Skeletal muscle tissue (tissue), 4 donors: ENCODE results near the gene AKAP8L. TPM values are rescaled to one million over a fixed set of nuclear protein-coding genes. Genes with fewer than 3 reads are reported as not detected.

Experiments used
- H3K27ac ChIP-seq: one replicate; pipeline ENCODE4 v1.7.0; 2013; ENCODE audit warnings: mild to moderate bottlenecking, low read depth, low read length, inconsistent platforms
- H3K27me3 ChIP-seq, 3 donors: one replicate each; pipeline ENCODE4 v1.7.0; 2013; ENCODE audit warnings: low read length in 3 of 3; ENCODE audit not compliant: control insufficient read depth in 3 of 3, insufficient read depth in 3 of 3
- H3K36me3 ChIP-seq, 3 donors: one replicate each; pipeline ENCODE4 v1.7.0; 2013; ENCODE audit warnings: low read length in 3 of 3; ENCODE audit not compliant: control insufficient read depth in 3 of 3, insufficient read depth in 3 of 3
- H3K4me1 ChIP-seq, 3 donors: one replicate each; pipeline ENCODE4 v1.7.0; 2013; ENCODE audit warnings: low read length in 3 of 3, mild to moderate bottlenecking in 3 of 3; ENCODE audit not compliant: control insufficient read depth in 3 of 3, insufficient read depth in 3 of 3
- H3K4me3 ChIP-seq, 3 donors: one replicate each; pipeline ENCODE4 v1.7.0; 2013; ENCODE audit warnings: low read length in 3 of 3
- H3K9ac ChIP-seq, 3 donors: one replicate each; pipeline ENCODE4 v1.7.0; 2013; ENCODE audit warnings: low read length in 3 of 3, mild to moderate bottlenecking in 3 of 3, moderate library complexity in 2 of 3, low read depth in 1 of 3
- H3K9me3 ChIP-seq, 3 donors: one replicate each; pipeline ENCODE4 v1.7.0; 2013; ENCODE audit warnings: low read length in 3 of 3; ENCODE audit not compliant: control insufficient read depth in 3 of 3
- total RNA-seq: library from RNA; depleted of rRNA; stranded (reverse); fragments of >200 nt; gene quantifications from one replicate; pipeline ENCODE4 v1.2.3, GENCODE V29; 2014
- donor health status: Osteomylitis.

The AKAP8L gene
- total RNA-seq, 1 donor from 2014 or later: 39.1 TPM

- Histone ChIP-seq H3K4me3 (no peak overlapping the region), H3K4me1 (peaks cover 0 to 19% (median 3%) of the 10 kb centered on the region in 3 donors), H3K27ac (no peak overlapping the region), H3K9me3 (no peaks in the 10 kb centered on the region), H3K36me3 (peaks cover 38 to 44% (median 42%) of the 10 kb centered on the region in 3 donors), H3K27me3 (no peaks in the 10 kb centered on the region), H3K9ac (no peak overlapping the region)
These were observed 24.8 kb downstream of the AKAP8L start for GRCh38 chr19:15393963-15394362.

GRCh38 chr19:15390814-15391213, 28.0 kb downstream of the AKAP8L start:
- H3K36me3 ChIP-seq: peaks cover 8 to 19% (median 16%) of the 10 kb centered on the region in 3 donors
- no peak overlapping the region for H3K27ac ChIP-seq
- H3K4me3 ChIP-seq: no peak overlapping the region
- no peaks in the 10 kb centered on the region for H3K9me3 ChIP-seq
- H3K9ac ChIP-seq: no peak overlapping the region
- H3K27me3 ChIP-seq: no peaks in the 10 kb centered on the region
- peaks cover 0 to 3% (median 0%) of the 10 kb centered on the region in 3 donors for H3K4me1 ChIP-seq

- no peaks in the 10 kb centered on the region for H3K27me3 ChIP-seq
- H3K4me3 ChIP-seq: no peak overlapping the region
- peaks cover 3 to 7% (median 4%) of the 10 kb centered on the region in 3 donors for H3K36me3 ChIP-seq
- H3K4me1 ChIP-seq: peaks cover 18 to 30% (median 24%) of the 10 kb centered on the region in 3 donors
- no peak overlapping the region for H3K27ac ChIP-seq
- H3K9ac ChIP-seq: peak overlapping the region in 1 of 3 donors; percentile 10
- H3K9me3 ChIP-seq: no peaks in the 10 kb centered on the region
These were observed 36.9 kb downstream of the AKAP8L start for GRCh38 chr19:15381864-15382263.

- Histone ChIP-seq H3K4me1 (peaks cover 22 to 34% (median 28%) of the 10 kb centered on the region in 3 donors), H3K9ac (no peak overlapping the region), H3K9me3 (no peaks in the 10 kb centered on the region), H3K4me3 (no peak overlapping the region), H3K27ac (no peak overlapping the region), H3K36me3 (peaks cover 3 to 6% (median 3%) of the 10 kb centered on the region in 3 donors), H3K27me3 (no peaks in the 10 kb centered on the region)
These were observed 37.4 kb downstream of the AKAP8L start for GRCh38 chr19:15381429-15381828.

- Histone ChIP-seq H3K4me1 (peaks cover 28 to 43% (median 33%) of the 10 kb centered on the region in 3 donors), H3K36me3 (peaks cover 2 to 4% (median 3%) of the 10 kb centered on the region in 3 donors), H3K9ac (peak overlapping the region; percentile 51 to 99 (median 59)), H3K27me3 (no peaks in the 10 kb centered on the region), H3K9me3 (no peaks in the 10 kb centered on the region), H3K27ac (peak overlapping the region; percentile 71), H3K4me3 (peak overlapping the region; percentile 59 to 73 (median 71))
These were observed 38.7 kb downstream of the AKAP8L start for GRCh38 chr19:15379999-15380647.

GRCh38 chr19:15379083-15379998, 39.4 kb downstream of the AKAP8L start, which contains the start of gene AKAP8:
Gene AKAP8 (minus strand): TSS chr19:15379787. CDS start chr19:15379731, 56 bp downstream.
- no peaks in the 10 kb centered on the region for H3K27me3 ChIP-seq
- peaks cover 2 to 4% (median 3%) of the 10 kb centered on the region in 3 donors for H3K36me3 ChIP-seq
- H3K4me1 ChIP-seq: peaks cover 35 to 51% (median 41%) of the 10 kb centered on the region in 3 donors
- H3K9ac ChIP-seq: peak within 1 kb of the TSS; percentile 97 to 99 (median 98)
- no peaks in the 10 kb centered on the region for H3K9me3 ChIP-seq
- H3K4me3 ChIP-seq: peak within 1 kb of the TSS; percentile 96 to 100 (median 99)
- peak within 1 kb of the TSS; percentile 96 for H3K27ac ChIP-seq

- peaks cover 41 to 57% (median 48%) of the 10 kb centered on the region in 3 donors for H3K4me1 ChIP-seq
- peak overlapping the region; percentile 96 to 100 (median 99) for H3K4me3 ChIP-seq
- no peaks in the 10 kb centered on the region for H3K27me3 ChIP-seq
- no peaks in the 10 kb centered on the region for H3K9me3 ChIP-seq
- peak overlapping the region; percentile 97 to 99 (median 98) for H3K9ac ChIP-seq
- H3K27ac ChIP-seq: peak overlapping the region; percentile 96
- H3K36me3 ChIP-seq: peaks cover 3 to 6% (median 4%) of the 10 kb centered on the region in 3 donors
These were observed 40.2 kb downstream of the AKAP8L start for GRCh38 chr19:15378534-15379082.

GRCh38 chr19:15374796-15375440, 43.9 kb downstream of the AKAP8L start:
- peak overlapping the region; percentile 73 for H3K27ac ChIP-seq
- H3K36me3 ChIP-seq: peaks cover 21 to 35% (median 33%) of the 10 kb centered on the region in 3 donors
- no peaks in the 10 kb centered on the region for H3K9me3 ChIP-seq
- peak overlapping the region; percentile 19 to 70 (median 58) for H3K4me3 ChIP-seq
- H3K4me1 ChIP-seq: peaks cover 41 to 48% (median 47%) of the 10 kb centered on the region in 3 donors
- peak overlapping the region; percentile 70 to 81 (median 73) for H3K9ac ChIP-seq
- H3K27me3 ChIP-seq: no peaks in the 10 kb centered on the region

- Histone ChIP-seq H3K4me3 (peak overlapping the region; percentile 19 to 70 (median 58)), H3K9ac (peak overlapping the region in 2 of 3 donors; percentile 70 to 81), H3K4me1 (peaks cover 41 to 48% (median 47%) of the 10 kb centered on the region in 3 donors), H3K36me3 (peaks cover 28 to 42% (median 41%) of the 10 kb centered on the region in 3 donors), H3K9me3 (no peaks in the 10 kb centered on the region), H3K27ac (peak overlapping the region; percentile 73), H3K27me3 (no peaks in the 10 kb centered on the region)
These were observed 44.6 kb downstream of the AKAP8L start for GRCh38 chr19:15374105-15374651.
